Smooth muscle cell (in vitro differentiated cells): ENCODE measurements around the gene RIOX2. TPM values are rescaled to one million over a fixed set of nuclear protein-coding genes. Genes with fewer than 3 reads are reported as not detected.
"Not testable (repeated sequence)": the region's sequence is repeated elsewhere in the genome, so short reads cannot be mapped to it uniquely, and the experiment has no call there.

Experiments used
- DNase-seq: peaks from one replicate; lab custom pipeline; 2025; ENCODE audit not compliant: unreplicated experiment; lab: John Stamatoyannopoulos, UW
- H2AFZ ChIP-seq: fragments of 200-600 bp; sonication (generic); 2 replicates; pipeline ENCODE4 v1.6.0; 2016; ENCODE audit warnings: antibody characterized with exemption, low read depth, mild to moderate bottlenecking
- H3F3A ChIP-seq: fragments of 200-600 bp; sonication (generic); 2 replicates; pipeline ENCODE4 v1.6.0; 2017; ENCODE audit warnings: antibody characterized with exemption, low read depth
- H3K27ac ChIP-seq: fragments of 200-600 bp; sonication (generic); 2 replicates; pipeline ENCODE4 v1.5.1; 2016; ENCODE audit warnings: low read depth, mild to moderate bottlenecking
- H3K27me3 ChIP-seq: fragments of 200-600 bp; sonication (generic); 2 replicates; pipeline ENCODE4 v1.6.1; 2016; ENCODE audit warnings: low read depth, mild to moderate bottlenecking
- H3K36me3 ChIP-seq: fragments of 200-600 bp; sonication (generic); 2 replicates; pipeline ENCODE4 v1.5.1; 2016; ENCODE audit warnings: low read depth
- H3K4me1 ChIP-seq: fragments of 200-600 bp; sonication (generic); 2 replicates; pipeline ENCODE4 v1.5.1; 2016; ENCODE audit warnings: low read depth
- H3K4me2 ChIP-seq: fragments of 200-600 bp; sonication (generic); 2 replicates; pipeline ENCODE4 v1.6.0; 2016; ENCODE audit warnings: mild to moderate bottlenecking
- H3K4me3 ChIP-seq: fragments of 200-600 bp; sonication (generic); 2 replicates; pipeline ENCODE4 v1.5.1; 2016; ENCODE audit warnings: mild to moderate bottlenecking
- H3K79me2 ChIP-seq: fragments of 200-600 bp; sonication (generic); 2 replicates; pipeline ENCODE4 v1.6.0; 2016; ENCODE audit warnings: low read depth, mild to moderate bottlenecking
- H3K9ac ChIP-seq: fragments of 200-600 bp; sonication (generic); 2 replicates; pipeline ENCODE4 v1.6.0; 2016; ENCODE audit warnings: low read depth
- H3K9me3 ChIP-seq: fragments of 200-600 bp; sonication (generic); replicated peaks from 2 replicates; pipeline ENCODE4 v1.5.1; 2016; ENCODE audit warnings: low read depth
- H4K20me1 ChIP-seq: fragments of 200-600 bp; sonication (generic); 2 replicates; pipeline ENCODE4 v1.6.0; 2016; ENCODE audit warnings: low read depth
- WGBS: methylation state at CpG from one replicate; pipeline ENCODE4 v1.1.7; 2016; ENCODE audit warnings: low lambda C conversion rate; 5-methylcytosine and 5-hydroxymethylcytosine counted together
- polyA plus RNA-seq: library from polyadenylated mRNA; unstranded; fragments of >200 nt; fragmentation: Nextera tagmentation; extraction: Ambion mirVana; gene quantifications from 2 replicates; pipeline ENCODE4 v1.2.1, GENCODE V29; 2016
- total RNA-seq: library from RNA; depleted of rRNA; stranded (reverse); fragments of >200 nt; gene quantifications from 2 replicates; pipeline ENCODE4 v1.2.3, GENCODE V29; 2014
- TF ChIP-seq, protein P1 (sequence below): fragments of 200-600 bp; sonication (generic); IDR thresholded peaks from 2 replicates; pipeline ENCODE4 v1.5.1; 2017; ENCODE audit warnings: borderline replicate concordance, mild to moderate bottlenecking, antibody characterized with exemption; ENCODE audit not compliant: insufficient read depth, poor library complexity, severe bottlenecking

Gene RIOX2
- total and polyA plus RNA-seq, 2 experiments from 2014 or later = 14.6 to 17.8 TPM

DNA sequence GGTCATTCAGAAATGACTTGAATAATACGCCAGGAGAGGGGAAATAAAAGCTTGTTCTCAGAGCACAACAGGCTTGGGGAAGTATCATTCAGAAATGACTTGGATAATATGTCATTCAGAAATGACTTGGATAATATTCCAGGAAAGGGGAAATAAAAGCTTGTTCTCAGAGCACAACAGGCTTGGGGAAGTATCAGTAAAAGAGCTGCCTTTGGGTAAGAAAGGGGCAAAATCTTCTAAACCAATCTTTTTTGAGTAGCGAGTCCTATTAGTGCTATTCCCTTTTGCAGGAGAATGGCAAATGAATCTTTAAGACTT is 42.0 kb upstream of the RIOX2 start:
- no peaks in the 10 kb centered on the region for H3K4me1 ChIP-seq
- no peak overlapping the region for H3K4me2 ChIP-seq
- 96% methylated on average over 2 of the region's 2 CpGs for WGBS
- H3K9ac ChIP-seq = no peak overlapping the region
- H3K4me3 ChIP-seq = no peak overlapping the region
- no peak overlapping the region for H3K27ac ChIP-seq
- H3K27me3 ChIP-seq = no peaks in the 10 kb centered on the region
- H3K79me2 ChIP-seq = no peaks in the 10 kb centered on the region
- no peaks in the 10 kb centered on the region for H3F3A ChIP-seq
- peak overlapping the region; percentile 35 for H2AFZ ChIP-seq
- no peak for DNase-seq
- TF ChIP-seq, protein P1, sequence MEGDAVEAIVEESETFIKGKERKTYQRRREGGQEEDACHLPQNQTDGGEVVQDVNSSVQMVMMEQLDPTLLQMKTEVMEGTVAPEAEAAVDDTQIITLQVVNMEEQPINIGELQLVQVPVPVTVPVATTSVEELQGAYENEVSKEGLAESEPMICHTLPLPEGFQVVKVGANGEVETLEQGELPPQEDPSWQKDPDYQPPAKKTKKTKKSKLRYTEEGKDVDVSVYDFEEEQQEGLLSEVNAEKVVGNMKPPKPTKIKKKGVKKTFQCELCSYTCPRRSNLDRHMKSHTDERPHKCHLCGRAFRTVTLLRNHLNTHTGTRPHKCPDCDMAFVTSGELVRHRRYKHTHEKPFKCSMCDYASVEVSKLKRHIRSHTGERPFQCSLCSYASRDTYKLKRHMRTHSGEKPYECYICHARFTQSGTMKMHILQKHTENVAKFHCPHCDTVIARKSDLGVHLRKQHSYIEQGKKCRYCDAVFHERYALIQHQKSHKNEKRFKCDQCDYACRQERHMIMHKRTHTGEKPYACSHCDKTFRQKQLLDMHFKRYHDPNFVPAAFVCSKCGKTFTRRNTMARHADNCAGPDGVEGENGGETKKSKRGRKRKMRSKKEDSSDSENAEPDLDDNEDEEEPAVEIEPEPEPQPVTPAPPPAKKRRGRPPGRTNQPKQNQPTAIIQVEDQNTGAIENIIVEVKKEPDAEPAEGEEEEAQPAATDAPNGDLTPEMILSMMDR = no peak
- no peaks in the 10 kb centered on the region for H3K36me3 ChIP-seq
- H3K9me3 ChIP-seq = no peaks in the 10 kb centered on the region
- no peaks in the 10 kb centered on the region for H4K20me1 ChIP-seq

DNA sequence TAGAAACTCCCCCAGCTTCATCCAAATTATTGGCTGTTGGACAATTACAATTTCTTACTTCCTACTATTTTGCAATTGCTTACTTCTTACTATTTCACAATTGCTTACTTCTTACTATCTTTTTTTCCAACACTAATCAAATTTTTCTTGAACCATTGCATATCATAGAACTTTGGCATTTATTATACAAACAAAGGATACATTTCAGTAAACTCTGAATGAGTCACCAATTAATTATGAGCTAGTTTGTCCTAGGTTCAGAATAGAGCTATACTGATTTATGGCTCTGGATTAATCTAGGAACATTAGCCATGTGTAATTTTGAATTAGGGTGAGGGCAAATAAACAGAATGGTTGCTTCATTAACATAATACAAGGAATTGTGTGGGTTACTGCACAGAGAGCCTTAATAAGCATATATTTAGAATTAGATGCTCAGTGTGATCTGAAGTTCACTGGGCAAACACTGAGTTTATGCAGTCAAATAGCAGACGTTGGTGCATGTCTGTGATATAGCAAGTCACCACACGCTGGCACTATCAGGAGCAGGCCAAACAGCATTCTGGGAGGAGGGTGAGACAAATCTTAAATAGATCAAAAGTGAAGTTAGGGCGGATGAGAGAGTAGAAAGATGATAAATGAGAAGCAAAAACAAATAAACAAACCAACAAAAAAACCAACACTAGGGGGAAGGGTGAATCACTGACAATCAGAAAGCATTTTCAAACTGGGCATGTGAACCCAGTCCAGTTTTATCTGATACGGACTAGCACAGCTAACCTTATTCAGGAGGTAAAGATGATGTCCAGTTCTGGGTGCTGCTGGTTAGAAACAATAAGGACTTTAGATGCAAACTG is 41.4 kb upstream of the RIOX2 start:
- Histone ChIP-seq H3K27ac (no peak overlapping the region), H3K4me1 (no peaks in the 10 kb centered on the region), H3K4me3 (no peak overlapping the region), H3K36me3 (no peaks in the 10 kb centered on the region), H3K27me3 (no peaks in the 10 kb centered on the region), H3K9ac (no peak overlapping the region), H3K9me3 (no peaks in the 10 kb centered on the region), H4K20me1 (no peaks in the 10 kb centered on the region), H3K4me2 (peak overlapping the region; percentile 17), H3F3A (no peaks in the 10 kb centered on the region), H3K79me2 (no peaks in the 10 kb centered on the region), H2AFZ (peak overlapping the region; percentile 35)
- 56% methylated on average over 4 of the region's 4 CpGs for WGBS
- TF ChIP-seq, protein P1 = no peak
- DNase-seq = no peak

DNA sequence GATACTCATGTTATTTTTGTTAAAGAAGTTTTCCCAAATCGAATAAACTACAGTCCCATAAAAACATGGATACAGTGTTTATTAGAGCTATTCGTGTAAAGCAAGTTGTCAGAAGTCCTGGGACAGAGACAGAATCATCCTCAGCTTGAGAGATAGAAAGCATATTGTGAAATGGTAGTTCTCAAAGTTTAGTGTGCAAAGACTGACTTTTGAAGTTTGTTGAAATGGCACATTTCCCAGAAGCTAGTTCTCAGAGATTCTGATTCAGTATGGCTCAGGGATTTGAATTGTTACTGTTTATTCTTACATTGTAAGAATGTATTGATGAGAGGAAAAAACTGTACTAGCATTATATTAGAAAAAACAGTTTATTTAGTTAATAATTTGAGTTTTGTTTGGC is 40.7 kb upstream of the RIOX2 start:
- Histone ChIP-seq H3K27ac (no peak overlapping the region), H3K4me2 (no peak overlapping the region), H4K20me1 (no peaks in the 10 kb centered on the region), H3K27me3 (no peaks in the 10 kb centered on the region), H3K4me1 (no peaks in the 10 kb centered on the region), H3K9ac (no peak overlapping the region), H3F3A (no peaks in the 10 kb centered on the region), H3K79me2 (no peaks in the 10 kb centered on the region), H2AFZ (peak overlapping the region; percentile 48), H3K4me3 (no peak overlapping the region), H3K36me3 (no peaks in the 10 kb centered on the region), H3K9me3 (no peaks in the 10 kb centered on the region)
- WGBS = 70% methylated on average over 2 of the region's 2 CpGs
- TF ChIP-seq, protein P1 = no peak
- DNase-seq = no peak

DNA sequence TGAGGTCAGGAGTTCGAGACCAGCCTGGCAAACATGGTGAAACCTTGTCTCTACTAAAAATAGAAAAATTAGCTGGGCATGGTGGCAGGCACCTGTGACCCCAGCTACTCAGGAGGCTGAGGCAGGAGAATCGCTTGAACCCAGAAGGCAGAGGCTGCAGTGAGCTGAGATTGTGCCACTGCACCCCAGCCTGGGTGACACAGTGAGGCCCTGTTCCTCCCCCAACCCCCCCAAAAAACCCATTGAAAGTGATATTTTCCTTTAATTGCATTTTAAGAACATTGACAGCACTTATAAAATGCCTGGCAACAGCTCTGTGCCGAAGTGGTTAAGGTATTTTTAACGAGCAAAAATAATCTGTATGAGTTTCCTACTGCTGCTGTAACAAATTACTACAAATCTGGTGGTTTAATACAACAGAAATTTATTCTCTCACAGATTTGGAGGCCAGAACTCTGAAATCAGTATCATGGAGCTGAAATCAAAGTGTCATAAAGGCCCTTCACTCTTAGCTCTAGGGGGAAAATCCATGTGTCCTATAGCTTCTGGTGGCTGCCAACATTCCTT is 38.7 kb upstream of the RIOX2 start:
- H3K27me3 ChIP-seq, H3K4me3 ChIP-seq, H3K4me1 ChIP-seq, H3K36me3 ChIP-seq, H3K79me2 ChIP-seq, H4K20me1 ChIP-seq, H3K27ac ChIP-seq, H2AFZ ChIP-seq, H3K9me3 ChIP-seq, DNase-seq, H3F3A ChIP-seq, H3K4me2 ChIP-seq, H3K9ac ChIP-seq: not testable (repeated sequence)
- WGBS = 95% methylated on average over 4 of the region's 4 CpGs
